GM21515 (cell line): Measurements from ENCODE around the gene ATAD5.
"Not testable (repeated sequence)": the region's sequence is repeated elsewhere in the genome, so short reads cannot be mapped to it uniquely, and the experiment has no call there.

Source experiments
- ATAC-seq: cut with Tn5 transposase; IDR thresholded peaks from one replicate; pipeline ENCODE4 v1.9.1; 2021; ENCODE audit not compliant: unreplicated experiment

The ATAD5 gene

GRCh38 chr17:30831663-30832437, at the start of gene ATAD5:
Gene ATAD5 (plus strand): TSS chr17:30831966. CDS start chr17:30832348, 382 bp downstream.
- ATAC-seq: peak; percentile 62

- no peak for ATAC-seq
Measured at GRCh38 chr17:30782206-30782605, 49.6 kb upstream of the ATAD5 start.

- no peak for ATAC-seq
Measured at GRCh38 chr17:30788918-30789317, 42.8 kb upstream of the ATAD5 start.

GRCh38 chr17:30790279-30790678, 41.5 kb upstream of the ATAD5 start:
- ATAC-seq: no peak

GRCh38 chr17:30793282-30793977, 38.3 kb upstream of the ATAD5 start:
- no peak for ATAC-seq

- ATAC-seq: no peak
Measured at GRCh38 chr17:30794372-30794771, 37.4 kb upstream of the ATAD5 start.

- ATAC-seq: no peak
Measured at GRCh38 chr17:30796016-30796415, 35.8 kb upstream of the ATAD5 start.

GRCh38 chr17:30801671-30802070, 30.1 kb upstream of the ATAD5 start:
- no peak for ATAC-seq

GRCh38 chr17:30805944-30806456, 25.8 kb upstream of the ATAD5 start:
- ATAC-seq: no peak

GRCh38 chr17:30807896-30808295, 23.9 kb upstream of the ATAD5 start:
- ATAC-seq: no peak

- ATAC-seq: peak; percentile 91
Measured at GRCh38 chr17:30808785-30809286, 22.9 kb upstream of the ATAD5 start.

- no peak for ATAC-seq
Measured at GRCh38 chr17:30809867-30810266, 21.9 kb upstream of the ATAD5 start.

- ATAC-seq: no peak
Measured at GRCh38 chr17:30812218-30813177, 19.3 kb upstream of the ATAD5 start.

GRCh38 chr17:30814236-30814635, 17.5 kb upstream of the ATAD5 start:
- ATAC-seq: not testable (repeated sequence)

GRCh38 chr17:30814860-30815259, 16.9 kb upstream of the ATAD5 start:
- ATAC-seq: not testable (repeated sequence)

GRCh38 chr17:30816165-30816564, 15.6 kb upstream of the ATAD5 start:
- no peak for ATAC-seq

GRCh38 chr17:30819971-30820705, 11.6 kb upstream of the ATAD5 start:
- no peak for ATAC-seq

- no peak for ATAC-seq
Measured at GRCh38 chr17:30821871-30822723, 9.7 kb upstream of the ATAD5 start.

- ATAC-seq: not testable (repeated sequence)
Measured at GRCh38 chr17:30822919-30823318, 8.8 kb upstream of the ATAD5 start.
